ENCODE data around the gene KRTAP4-8. TPM values are rescaled to one million over a fixed set of nuclear protein-coding genes. Genes with fewer than 3 reads are reported as not detected.
A peak's percentile ranks its signal among the peaks of the same experiment; 100 is the strongest.
"Not testable (repeated sequence)": the region's sequence is repeated elsewhere in the genome, so short reads cannot be mapped to it uniquely, and the experiment has no call there.

KRTAP4-8 gene
- total RNA-seq (2014; rRNA removed) = not detected in 2 replicates
- polyA plus RNA-seq (2012) = not detected

DNA sequence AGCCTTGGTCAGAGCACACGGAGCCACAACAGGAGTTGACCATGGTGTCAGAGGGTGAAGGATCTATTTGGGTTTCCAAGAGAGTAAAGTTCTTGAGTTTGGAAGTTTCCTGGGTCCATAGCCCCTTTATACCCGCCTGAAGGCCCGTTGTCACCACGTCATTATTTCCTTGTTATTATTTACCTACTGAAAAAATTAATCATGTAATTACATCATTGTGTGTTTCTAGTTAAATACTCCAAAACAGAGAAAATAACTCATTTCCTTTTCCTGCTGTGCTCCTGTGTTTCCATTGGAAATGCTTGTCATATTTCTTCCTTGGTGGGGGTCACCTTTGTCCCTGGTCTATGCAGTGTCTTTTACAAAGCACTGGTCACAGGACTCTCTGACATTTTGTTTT, at the start of gene KRTAP4-8:
KRTAP4-8 (minus strand) TSS at position 101 of the 400 bp plus-strand sequence; CDS start at position 43, 58 bp downstream.
- DNase-seq (ENCODE audit: low read depth) = no peak

DNA sequence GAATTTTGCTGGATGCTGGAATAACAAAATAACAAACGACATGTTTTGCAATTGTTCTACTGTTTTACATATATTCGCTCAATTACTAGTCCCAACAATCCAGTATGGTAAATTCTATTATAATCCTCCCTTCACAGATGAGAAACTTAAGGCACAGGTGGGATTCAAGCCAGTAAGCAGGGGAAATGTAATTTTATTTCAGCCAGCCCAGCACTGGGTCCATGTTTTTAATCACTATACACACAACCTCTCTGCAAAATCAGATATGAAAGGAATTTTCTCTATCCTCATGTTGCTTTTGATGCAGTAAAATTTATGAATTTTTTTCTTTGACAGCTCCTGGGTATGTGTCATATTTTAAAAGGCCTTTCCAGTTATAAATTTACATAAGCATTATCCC, 47.3 kb upstream of the KRTAP4-8 start:
- no peak for DNase-seq (ENCODE audit: low read depth)

DNA sequence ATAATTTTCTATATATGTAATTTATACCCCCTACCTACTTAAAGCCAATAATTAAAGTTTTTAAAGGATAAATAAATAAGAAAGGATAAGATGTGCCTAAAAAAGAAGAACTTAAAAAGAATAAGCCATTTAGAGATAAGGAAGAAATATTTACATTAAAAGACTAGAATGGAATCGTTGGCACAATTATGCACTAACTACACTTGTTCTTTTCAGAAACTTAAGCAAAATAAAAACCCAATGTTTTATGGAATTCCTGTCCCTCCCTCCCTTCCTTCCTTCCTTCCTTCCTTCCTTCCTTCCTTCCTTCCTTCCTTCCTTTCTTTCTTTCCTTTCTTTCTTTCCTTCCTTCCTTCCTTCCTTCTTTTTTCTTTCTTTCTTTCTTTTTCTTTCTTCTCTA, 46.9 kb upstream of the KRTAP4-8 start:
- no peak for DNase-seq (ENCODE audit: low read depth)

DNA sequence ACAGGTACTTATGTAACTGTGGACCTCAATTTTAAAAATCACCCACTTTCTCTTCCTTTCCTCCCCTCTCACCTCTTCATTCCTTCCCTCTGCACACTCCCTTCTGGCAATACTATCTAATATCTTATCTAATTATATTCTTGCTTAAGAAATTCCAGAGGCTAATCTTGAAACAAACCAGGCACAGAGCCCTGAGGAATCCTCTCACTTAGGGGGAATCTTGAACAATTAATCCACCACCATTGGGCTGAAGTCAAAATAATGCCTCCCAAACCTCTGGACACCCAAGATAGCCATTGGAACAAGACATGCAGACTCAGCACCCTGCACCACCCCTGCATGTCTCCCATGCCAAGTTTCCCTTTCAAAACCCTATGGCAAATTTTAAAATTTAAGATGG, 43.4 kb upstream of the KRTAP4-8 start:
- no peak for DNase-seq (ENCODE audit: low read depth)

DNA sequence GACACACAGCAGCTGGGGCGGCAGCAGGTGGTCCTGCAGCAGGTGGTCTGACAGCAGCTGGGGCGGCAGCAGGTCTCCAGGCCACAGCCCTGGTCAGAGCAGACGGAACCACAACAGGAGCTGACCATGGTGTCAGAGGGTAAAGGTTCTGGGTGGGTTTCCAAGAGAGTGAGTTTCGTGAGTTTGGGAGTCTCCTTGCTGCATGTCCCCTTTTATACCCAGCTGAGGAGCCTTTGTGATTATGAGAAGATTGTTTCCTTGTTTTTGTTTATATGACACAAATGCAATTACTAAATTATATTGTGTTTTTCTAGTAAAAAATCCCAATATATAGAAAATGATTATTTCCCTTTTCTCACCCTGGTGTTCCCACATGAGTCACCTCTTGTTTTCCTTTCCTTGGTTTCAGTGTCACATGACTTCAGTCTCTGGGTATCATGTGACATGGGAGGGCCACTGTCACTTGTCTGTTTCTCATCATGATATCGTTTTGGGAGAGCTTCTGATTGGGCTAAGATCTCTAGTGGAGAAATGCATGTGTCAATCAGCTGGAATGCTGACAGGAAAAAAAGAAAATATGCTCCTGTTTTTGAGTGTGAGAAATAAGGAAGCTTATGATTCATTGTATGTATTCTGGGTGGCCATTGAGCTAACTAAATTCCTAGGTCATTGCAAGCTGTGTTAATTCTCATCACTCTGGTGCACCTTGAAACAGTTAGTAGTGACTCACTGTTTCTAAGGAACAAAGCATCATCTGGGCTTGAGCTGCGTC, 42.6 kb upstream of the KRTAP4-8 start, which contains the start of gene KRTAP4-6:
KRTAP4-6 (minus strand) TSS at position 185 of the 772 bp plus-strand sequence; CDS start at position 128, 57 bp downstream.
- peak; percentile 61 for DNase-seq (ENCODE audit: low read depth)

DNA sequence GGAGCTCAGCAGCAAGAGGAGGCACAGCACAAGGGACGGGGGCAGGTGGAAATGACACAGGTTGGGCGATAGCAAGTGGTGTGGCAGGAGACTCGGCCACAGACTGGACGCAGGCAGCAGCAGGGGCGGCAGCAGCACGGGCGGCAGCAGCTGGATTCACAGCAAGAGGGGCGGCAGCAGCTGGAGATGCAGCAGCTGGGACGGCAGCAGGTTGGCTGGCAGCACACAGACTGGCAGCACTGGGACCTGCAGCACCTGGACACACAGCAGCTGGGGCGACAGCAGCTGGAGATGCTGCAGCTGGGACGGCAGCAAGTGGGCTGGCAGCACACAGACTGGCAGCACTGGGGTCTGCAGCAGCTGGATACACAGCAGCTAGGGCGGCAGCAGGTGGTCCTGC, 41.9 kb upstream of the KRTAP4-8 start:
- not testable (repeated sequence) for DNase-seq (ENCODE audit: low read depth)

DNA sequence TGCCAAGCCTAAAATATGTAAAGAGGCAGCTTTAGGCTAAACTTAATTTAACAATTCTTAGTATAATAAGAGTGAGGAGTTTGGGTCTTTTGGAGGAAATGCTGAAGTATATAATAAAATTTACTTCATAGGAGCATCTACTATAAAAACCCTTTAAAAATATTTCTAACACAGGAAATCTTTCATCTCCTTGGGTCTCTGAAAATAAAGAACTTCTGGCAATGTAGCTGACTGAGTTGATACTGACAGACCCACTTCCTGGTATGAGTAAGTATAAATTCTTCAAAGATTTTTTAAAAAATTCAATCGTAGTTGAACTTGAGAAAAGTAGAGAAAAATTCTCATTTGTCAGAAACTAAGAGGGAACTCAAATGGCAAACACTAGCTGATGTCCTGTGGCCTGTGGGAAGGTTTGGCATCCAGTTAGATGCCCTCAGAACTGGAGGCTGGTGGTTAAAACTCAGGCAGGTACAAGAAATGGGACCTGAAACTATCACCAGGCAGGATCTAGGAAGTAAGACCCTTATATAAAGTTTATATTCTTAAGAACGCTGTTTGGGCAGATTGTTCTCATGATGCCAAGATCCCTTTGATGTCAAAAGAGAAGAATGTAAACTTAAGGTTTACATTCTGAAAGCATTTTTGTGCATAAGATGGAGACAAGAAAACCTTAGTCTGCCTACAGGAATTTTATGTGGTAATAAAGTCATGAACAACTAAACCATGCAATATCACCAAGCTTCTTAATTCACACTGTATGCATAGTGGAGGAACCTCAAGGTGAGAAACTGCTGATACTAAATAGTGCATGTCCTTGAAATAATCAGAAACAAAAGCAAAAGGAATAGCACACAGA, 36.2 kb upstream of the KRTAP4-8 start:
- no peak for DNase-seq (ENCODE audit: low read depth)

DNA sequence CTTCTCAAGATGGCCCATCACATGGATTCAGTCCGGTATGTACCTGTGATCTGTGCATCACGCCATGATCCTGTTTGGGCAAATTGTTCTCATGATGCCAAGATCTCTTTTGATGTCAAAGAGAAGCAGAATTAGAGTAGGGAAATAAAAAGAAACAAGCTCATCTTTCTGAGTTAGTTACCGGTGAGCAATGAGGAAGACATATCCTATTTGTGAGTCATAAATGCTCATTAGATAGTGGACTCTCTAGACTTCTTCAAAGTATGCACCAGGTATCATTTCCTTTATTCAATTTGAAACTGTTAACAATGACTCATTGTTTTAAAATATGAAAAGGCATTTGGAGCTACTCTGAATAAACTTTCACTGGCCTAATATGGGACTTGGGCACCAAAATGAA, 34.0 kb upstream of the KRTAP4-8 start:
- DNase-seq (ENCODE audit: low read depth) = peak; percentile 37

DNA sequence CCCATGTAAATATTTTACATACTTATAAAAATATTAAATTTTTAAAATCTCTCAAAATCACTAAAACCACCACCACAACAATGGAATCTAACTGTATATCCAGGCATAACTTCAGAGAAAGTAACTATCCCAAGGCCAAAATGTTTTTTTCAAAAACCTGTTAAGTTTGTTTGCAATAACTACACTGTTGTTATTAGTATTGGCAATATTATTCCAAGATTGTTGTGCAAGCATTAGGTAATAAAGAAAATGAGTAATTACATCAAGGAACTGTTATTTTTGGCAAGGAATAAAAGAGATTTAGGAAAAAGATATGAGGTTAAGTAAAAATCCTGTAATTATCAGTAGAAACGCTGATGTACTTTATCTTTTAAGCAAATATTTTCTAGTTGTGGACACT, 29.4 kb upstream of the KRTAP4-8 start:
- DNase-seq (ENCODE audit: low read depth) = no peak

DNA sequence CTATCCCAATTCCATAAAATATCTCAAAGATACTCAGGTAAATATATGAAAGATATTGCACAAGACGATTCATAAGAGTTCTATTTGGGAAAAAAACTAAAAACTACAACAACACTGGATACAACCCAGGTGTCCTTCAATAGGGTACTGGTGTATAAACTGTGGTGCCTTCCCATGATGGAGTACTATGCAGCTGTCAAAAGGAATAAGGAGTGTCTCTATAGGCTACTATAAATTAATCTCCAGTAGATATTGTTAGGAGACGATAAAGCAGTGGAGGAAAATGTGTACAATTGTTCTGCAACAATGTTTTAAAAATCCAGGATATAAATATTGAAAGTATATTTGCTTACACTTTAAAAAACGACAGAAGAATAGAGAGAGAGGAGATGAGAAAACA, 28.5 kb upstream of the KRTAP4-8 start:
- DNase-seq (ENCODE audit: low read depth) = no peak

DNA sequence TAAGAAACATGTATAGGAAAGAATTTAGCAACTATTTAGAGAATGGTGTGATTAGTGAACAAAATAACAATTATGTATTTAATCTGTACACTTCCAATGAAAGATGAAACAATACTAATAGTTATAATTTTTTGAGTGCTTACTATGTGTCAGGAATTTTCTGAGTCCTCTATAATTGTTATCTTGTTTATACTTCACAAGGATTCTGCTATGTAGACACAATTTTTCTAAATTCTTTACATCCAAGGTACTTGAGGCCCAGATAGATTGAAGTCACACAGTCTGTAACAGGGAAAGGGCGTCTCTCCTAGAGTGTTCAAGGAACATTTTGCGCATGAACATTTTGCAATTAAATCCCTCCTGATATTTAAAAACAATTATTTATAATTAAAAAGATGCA, 27.1 kb upstream of the KRTAP4-8 start:
- DNase-seq (ENCODE audit: low read depth) = no peak

DNA sequence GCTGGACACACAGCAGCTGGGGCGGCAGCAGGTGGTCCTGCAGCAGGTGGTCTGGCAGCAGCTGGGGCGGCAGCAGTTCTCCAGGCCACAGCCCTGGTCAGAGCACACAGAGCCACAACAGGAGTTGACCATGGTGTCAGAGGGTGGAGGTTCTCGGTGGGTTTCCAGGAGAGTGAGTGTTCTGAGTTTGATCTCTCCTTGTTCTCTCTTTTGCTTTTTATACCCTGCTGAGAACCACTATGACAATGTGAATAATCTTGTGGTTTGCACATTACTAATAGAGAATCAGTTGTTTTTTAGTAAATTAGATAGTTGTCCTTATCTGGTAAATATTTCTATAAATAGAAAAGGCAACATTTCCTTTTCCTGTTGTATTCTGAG, 26.0 kb upstream of the KRTAP4-8 start, which contains the start of gene KRTAP4-12:
KRTAP4-12 (minus strand) TSS at position 192 of the 381 bp plus-strand sequence; CDS start at position 132, 60 bp downstream.
- peak; percentile 3 for DNase-seq (ENCODE audit: low read depth)

DNA sequence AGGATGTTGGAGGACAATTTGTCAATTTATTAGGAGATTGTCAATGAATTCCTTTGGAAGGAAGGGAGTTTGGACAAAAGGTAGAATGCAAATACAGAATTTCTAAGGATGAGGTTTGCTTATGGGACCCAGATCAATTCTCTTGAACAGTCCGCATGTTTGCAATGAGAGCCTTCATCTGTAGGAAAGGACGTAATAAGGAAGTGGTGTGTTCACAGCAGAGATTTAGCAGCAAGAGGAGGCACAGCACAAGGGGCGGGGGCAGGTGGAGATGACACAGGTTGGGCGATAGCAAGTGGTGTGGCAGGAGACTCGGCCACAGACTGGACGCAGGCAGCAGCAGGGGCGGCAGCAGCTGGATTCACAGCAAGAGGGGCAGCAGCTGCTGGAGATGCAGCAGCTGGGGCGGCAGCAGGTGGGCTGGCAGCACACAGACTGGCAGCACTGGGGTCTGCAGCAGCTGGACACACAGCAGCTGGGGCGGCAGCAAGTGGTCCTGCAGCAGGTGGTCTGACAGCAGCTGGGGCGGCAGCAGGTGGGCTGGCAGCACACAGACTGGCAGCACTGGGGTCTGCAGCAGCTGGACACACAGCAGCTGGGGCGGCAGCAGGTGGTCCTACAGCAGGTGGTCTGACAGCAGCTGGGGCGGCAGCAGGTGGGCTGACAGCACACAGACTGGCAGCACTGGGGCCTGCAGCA, 25.5 kb upstream of the KRTAP4-8 start:
- DNase-seq (ENCODE audit: low read depth) = not testable (repeated sequence)

DNA sequence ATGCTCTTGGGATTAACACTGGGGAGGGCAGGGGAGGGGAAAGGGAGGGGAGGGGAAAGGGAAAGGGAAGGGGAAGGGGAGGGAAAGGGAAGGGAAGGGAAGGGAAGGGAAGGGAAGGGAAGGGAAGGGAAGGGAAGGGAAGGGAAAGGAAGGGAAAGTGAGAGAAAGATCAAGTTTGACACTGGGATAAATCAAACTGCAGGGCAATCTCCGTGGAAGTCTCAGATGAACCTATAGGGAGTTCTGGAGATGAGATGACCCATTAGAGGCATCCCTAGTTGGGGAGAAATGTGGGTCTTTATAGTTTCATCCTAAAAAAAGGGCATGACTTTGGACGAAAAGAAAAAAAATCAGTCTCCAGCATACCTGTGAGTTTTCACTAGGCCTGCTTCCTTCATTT, 23.8 kb upstream of the KRTAP4-8 start:
- no peak for DNase-seq (ENCODE audit: low read depth)

DNA sequence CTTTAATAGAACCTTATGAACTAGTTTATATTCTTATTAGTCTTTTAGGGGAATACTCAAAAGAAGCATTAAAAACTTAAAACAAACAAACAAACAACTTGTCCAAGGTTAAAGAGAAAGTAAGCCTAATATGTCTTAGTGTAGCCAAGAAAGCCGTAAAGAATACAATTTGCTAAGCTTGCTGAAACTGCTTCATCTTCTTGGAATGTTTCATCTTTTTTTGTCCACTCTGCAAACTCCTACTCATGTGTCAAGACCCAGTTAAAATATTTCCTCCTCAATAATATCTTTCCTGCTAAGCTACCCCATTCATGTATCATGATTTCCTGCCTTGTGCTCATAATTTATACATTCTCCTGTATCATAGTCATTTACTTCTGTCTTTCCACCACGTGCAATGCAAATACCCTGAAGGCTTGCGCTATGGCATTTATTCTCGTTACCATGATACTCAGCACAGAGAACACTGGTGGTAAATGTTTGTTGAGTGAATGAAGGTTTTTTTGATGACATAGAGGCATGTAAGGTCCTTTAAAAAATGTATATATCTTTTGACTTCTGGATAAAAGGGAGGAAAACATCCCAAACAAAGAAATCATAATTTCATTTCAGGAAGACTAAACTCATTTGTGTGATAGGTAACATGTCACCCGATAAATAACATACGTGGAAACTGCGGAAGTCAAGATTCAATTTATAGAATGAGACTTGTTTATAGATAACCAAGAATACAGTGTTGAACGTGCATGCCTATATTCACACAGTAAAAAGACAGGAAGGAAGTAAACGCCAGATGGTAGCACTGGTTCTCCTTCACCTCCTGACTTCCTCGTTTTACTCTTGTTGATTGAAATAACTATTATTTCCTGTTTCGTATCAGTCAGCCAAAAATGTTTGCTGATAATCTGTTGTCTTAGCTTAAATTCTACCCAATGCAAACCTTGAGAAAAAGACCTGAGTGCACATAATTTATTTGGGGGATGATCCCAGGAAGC, 22.1 kb upstream of the KRTAP4-8 start:
- DNase-seq (ENCODE audit: low read depth) = not testable (repeated sequence)

DNA sequence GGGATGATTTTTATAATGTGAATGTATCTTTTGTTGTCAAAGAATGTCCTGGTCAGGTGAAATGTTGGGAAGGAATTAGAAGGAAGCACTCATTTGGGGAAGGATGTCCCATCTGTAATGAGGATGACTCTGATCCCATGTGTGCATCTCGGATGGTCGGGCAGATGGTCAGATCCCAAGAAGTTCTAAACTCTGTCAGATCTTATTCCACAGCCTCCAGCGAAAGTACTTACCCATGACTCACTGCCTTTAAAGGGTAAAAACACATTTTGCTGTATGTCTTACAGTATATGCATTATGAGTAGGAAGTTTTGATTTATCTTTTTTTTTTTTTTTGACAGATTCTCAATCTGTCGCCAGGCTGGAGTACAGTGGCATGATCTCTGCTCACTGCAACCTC, 20.8 kb upstream of the KRTAP4-8 start:
- no peak for DNase-seq (ENCODE audit: low read depth)

DNA sequence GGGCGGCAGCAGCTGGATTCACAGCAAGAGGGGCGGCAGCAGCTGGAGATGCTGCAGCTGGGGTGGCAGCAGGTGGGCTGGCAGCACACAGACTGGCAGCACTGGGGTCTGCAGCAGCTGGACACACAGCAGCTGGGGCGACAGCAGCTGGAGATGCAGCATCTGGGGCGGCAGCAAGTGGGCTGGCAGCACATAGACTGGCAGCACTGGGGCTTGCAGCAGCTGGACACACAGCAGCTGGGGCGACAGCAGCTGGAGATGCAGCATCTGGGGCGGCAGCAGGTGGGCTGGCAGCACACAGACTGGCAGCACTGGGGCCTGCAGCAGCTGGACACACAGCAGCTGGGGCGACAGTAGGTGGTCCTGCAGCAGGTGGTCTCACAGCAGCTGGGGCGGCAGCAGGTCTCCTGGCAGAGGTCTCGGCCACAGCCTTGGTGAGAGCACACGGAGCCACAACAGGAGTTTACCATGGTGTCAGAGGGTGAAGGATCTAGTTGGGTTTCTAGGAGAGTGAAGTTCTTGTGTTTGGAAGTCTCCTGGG, 20.0 kb upstream of the KRTAP4-8 start, which contains the start of gene KRTAP4-11:
KRTAP4-11 (minus strand) TSS at position 528 of the 541 bp plus-strand sequence; CDS start at position 470, 58 bp downstream.
- DNase-seq (ENCODE audit: low read depth) = peak; percentile 6

DNA sequence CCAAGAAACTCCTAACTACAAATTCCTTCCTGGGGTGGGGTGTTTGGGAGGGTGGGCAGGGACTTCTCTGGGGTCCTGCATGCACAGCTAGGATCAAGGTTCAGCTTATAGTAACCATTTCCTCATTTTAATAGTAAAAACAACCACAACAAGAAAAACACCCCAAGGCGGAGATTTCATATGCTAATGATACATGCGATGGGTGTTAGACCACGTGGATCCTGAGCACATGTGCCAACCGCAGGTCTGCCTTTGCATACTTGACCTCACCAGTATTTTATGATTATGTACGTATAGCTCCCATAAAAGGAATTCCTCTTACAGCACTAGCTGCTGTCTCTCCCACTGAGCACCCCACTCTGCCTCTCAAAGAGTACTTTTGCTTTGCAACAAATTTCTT, 18.4 kb upstream of the KRTAP4-8 start:
- DNase-seq (ENCODE audit: low read depth) = no peak

DNA sequence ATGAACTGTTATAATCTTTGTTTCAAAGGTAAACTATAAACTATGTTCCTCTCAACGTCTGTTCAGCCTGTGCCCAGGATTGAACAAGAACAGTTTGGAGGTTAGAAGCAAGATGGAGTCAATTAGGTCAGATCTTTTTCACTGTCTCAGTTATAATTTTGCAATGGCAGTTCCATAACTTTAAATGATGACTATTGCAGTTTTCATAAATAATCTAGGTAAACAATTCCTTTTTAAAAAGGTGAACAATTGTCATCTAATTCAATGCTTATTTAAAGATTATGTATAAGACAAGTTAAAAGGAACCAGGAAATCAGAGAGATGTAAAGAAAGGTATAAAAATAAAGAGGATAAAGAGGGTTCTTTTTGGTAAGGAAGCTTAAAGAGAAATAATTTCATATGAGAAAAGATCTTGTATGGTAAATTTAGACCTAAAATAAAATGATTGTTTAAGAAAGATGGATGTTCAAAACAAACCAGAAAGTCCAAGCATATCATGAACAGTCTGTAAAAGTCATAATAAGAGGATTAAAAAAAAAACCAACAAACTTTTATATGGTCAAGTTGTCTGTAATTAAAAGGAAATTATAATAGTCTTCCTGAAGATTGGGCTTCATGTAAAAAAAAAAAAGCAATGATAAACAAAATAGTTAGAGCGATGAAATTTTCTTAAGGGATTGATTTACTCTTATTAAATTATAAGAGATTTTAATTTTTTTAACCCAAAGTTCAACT, 13.4 kb upstream of the KRTAP4-8 start:
- DNase-seq (ENCODE audit: low read depth) = peak; percentile 11

All from LHCN-M2 (cell line).